Adrenal gland (tissue), 12 donors: Measurements from ENCODE around the gene HOXB2. TPM values are rescaled to one million over a fixed set of nuclear protein-coding genes. Genes with fewer than 3 reads are reported as not detected.
A peak's percentile ranks its signal among the peaks of the same experiment; 100 is the strongest.

ENCODE experiments used
- DNase-seq, 7 donors: peaks; one replicate each; pipeline ENCODE4 v3.0.0-alpha.2; 2019 to 2020
- H3K27ac ChIP-seq, 5 donors: fragments of 200-600 bp; sonication (generic) in 4 of 5; 1 replicate in 3 of 5; 2 replicates in 2 of 5; pipeline versions ENCODE4 v1.5.1 to v1.8.0; 2016 to 2020; ENCODE audit warnings: mild to moderate bottlenecking in 1 of 5
- H3K27me3 ChIP-seq: fragments of 200-600 bp; 2 replicates; pipeline ENCODE4 v1.8.0; 2021
- H3K36me3 ChIP-seq, 2 donors: fragments of 200-600 bp; replicated peaks in 1 of 2; 1 replicate in 1 of 2; 2 replicates in 1 of 2; pipeline versions ENCODE4 v1.5.1 to v1.8.0; 2018 to 2022
- H3K4me1 ChIP-seq, 2 donors: fragments of 200-600 bp; replicated peaks in 1 of 2; 1 replicate in 1 of 2; 2 replicates in 1 of 2; pipeline versions ENCODE4 v1.5.1 to v1.8.0; 2018 to 2021
- H3K4me3 ChIP-seq, 4 donors: fragments of 200-600 bp; sonication (generic) in 3 of 4; one replicate each; pipeline ENCODE4 v1.5.1; 2016 to 2018
- H3K9me3 ChIP-seq, 3 donors: fragments of 200-600 bp; sonication (generic) in 1 of 3; replicated peaks in 1 of 3; 1 replicate in 2 of 3; 2 replicates in 1 of 3; pipeline versions ENCODE4 v1.5.1 to v1.8.0; 2016 to 2021
- CTCF ChIP-seq, 6 experiments: fragments of 450-650 bp in 4 of 6; fragments of 200-600 bp in 2 of 6; sonication (generic) in 1 of 6; IDR thresholded peaks; 1 replicate in 5 of 6; 2 replicates in 1 of 6; pipeline versions ENCODE4 v1.5.1 to v1.8.0; 2016 to 2021; ENCODE audit warnings: antibody characterized with exemption in 6 of 6, mild to moderate bottlenecking in 2 of 6, moderate library complexity in 1 of 6
- POLR2A ChIP-seq, 2 donors: fragments of 450-650 bp; IDR thresholded peaks; one replicate each; pipeline ENCODE4 v1.6.1; 2017; ENCODE audit warnings: antibody characterized with exemption in 2 of 2, mild to moderate bottlenecking in 2 of 2, moderate library complexity in 1 of 2
- WGBS, 4 donors: extraction: QIAGEN DNeasy Blood & Tissue Kit in 2 of 4; methylation state at CpG; one replicate each; pipeline versions ENCODE4 v1.1.5 to v1.1.7; 2013 to 2017; 5-methylcytosine and 5-hydroxymethylcytosine counted together
- intact Hi-C, 2 donors: fragments of 100-400 bp; cut with DNase I; formaldehyde crosslinking; loops; one replicate each; pipeline versions ENCODE4 v1.14.1 to v1.15.0; 2022 to 2023
- polyA plus RNA-seq, 3 donors: library from polyadenylated mRNA; stranded (reverse); fragments of 200-250 nt in 2 of 3; fragments of 350-450 nt in 1 of 3; fragmentation: Illumina TruSeq in 1 of 3; extraction: RNeasy Lipid Tissue Mini Kit (QIAGEN cat#74804) in 1 of 3; gene quantifications; one replicate each; pipeline ENCODE4 v1.2.3, GENCODE V29; 2013 to 2014
- total RNA-seq, 9 donors: library from RNA; depleted of rRNA in 4 of 9; stranded (reverse); fragments of >200 nt in 4 of 9; fragments of 120-200 nt in 1 of 9; fragmentation: NEBNext Ultra II Directional in 1 of 9; extraction: Animal tissue kit (Norgen Biotek cat#: 25700) in 1 of 9; gene quantifications; one replicate each; pipeline versions ENCODE4 v1.1.0 to v1.2.4, GENCODE V29; 2013 to 2023
- donor health status: healthy with polysubstance abuse.
- donor health status: Bipolar disorder and iron deficiency.
- donor health status: DM: yes; HTN: yes; CAD: no.
- donor health status: DM: no; HTN: no; CAD: no.
- donor health status: DM: no; HTN: no; CAD: no.
- donor health status: DM: yes; HTN: yes; CAD: no.

Gene HOXB2
- total and polyA plus RNA-seq, 12 donors = 6.3 to 73.6 (median 27.5) TPM

- H3K9me3 ChIP-seq = no peaks in the 10 kb centered on the region
- peaks cover 0 to 13% of the 10 kb centered on the region in 2 donors for H3K36me3 ChIP-seq
- peaks cover 0 to 29% of the 10 kb centered on the region in 2 donors for H3K4me1 ChIP-seq
- TF ChIP-seq POLR2A (IDR thresholded peaks at IDR 0.05) = no peak
- no peak for TF ChIP-seq CTCF (IDR thresholded peaks at IDR 0.05)
- peak overlapping the region in 2 of 5 donors; percentile 53 to 79 for H3K27ac ChIP-seq
- peak overlapping the region in 1 of 4 donors; percentile 54 for H3K4me3 ChIP-seq
- no peaks in the 10 kb centered on the region for H3K27me3 ChIP-seq
- intact Hi-C loops = loop anchor here in 1 of 2 donors (10.0 kb wide), 1 partner anchor 248 kb away; no protein-coding TSS in a partner anchor
- 38 to 54% (median 48%) methylated on average over 14 of the region's 14 CpGs for WGBS, 4 donors
- no peak for DNase-seq
Observed at GRCh38 chr17:48592577-48592976, 47.7 kb upstream of the HOXB2 start.

DNA sequence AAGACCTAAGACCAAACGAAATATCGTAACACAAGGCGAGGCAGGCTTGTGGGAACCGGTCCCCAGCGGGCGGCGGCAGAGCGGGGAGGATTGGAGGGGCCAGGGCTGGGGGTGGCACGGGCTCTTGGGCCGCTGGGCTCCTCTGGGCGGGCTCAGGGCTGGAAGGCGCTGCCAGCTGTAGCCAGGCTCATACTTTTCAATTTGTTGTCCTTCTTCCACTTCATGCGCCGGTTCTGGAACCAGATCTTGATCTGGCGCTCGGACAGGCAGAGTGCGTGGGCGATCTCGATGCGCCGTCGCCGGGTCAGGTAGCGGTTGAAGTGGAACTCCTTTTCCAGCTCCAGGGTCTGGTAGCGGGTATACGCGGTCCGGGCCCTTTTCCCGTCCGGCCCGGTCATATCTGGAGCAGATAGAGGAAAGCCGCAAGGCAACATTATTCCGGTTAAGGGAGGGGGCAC, 47.2 kb upstream of the HOXB2 start:
- TF ChIP-seq CTCF (IDR thresholded peaks at IDR 0.05) = no peak
- no peak for TF ChIP-seq POLR2A (IDR thresholded peaks at IDR 0.05)
- H3K9me3 ChIP-seq = no peaks in the 10 kb centered on the region
- H3K36me3 ChIP-seq = peaks cover 0 to 13% of the 10 kb centered on the region in 2 donors
- no peaks in the 10 kb centered on the region for H3K27me3 ChIP-seq
- intact Hi-C loops = loop anchor here in 1 of 2 donors (10.0 kb wide), 1 partner anchor 247 kb away; no protein-coding TSS in a partner anchor
- peak overlapping the region in 1 of 4 donors; percentile 54 for H3K4me3 ChIP-seq
- DNase-seq = no peak
- 57 to 70% (median 63%) methylated on average over 29 to 33 of the region's 33 CpGs for WGBS, 4 donors
- peak overlapping the region in 2 of 5 donors; percentile 53 to 79 for H3K27ac ChIP-seq
- peaks cover 0 to 30% of the 10 kb centered on the region in 2 donors for H3K4me1 ChIP-seq

- no peak for DNase-seq
- H3K27me3 ChIP-seq = no peaks in the 10 kb centered on the region
- peak overlapping the region in 1 of 5 donors; percentile 79 for H3K27ac ChIP-seq
- peaks cover 0 to 35% of the 10 kb centered on the region in 2 donors for H3K4me1 ChIP-seq
- peaks cover 0 to 13% of the 10 kb centered on the region in 2 donors for H3K36me3 ChIP-seq
- no peaks in the 10 kb centered on the region for H3K9me3 ChIP-seq
- intact Hi-C loops = loop anchor here in 1 of 2 donors (10.0 kb wide), 1 partner anchor 247 kb away; no protein-coding TSS in a partner anchor
- 78 to 93% (median 84%) methylated on average over 10 of the region's 10 CpGs for WGBS, 4 donors
- H3K4me3 ChIP-seq = peak overlapping the region in 1 of 4 donors; percentile 54
- no peak for TF ChIP-seq POLR2A (IDR thresholded peaks at IDR 0.05)
- TF ChIP-seq CTCF (IDR thresholded peaks at IDR 0.05) = no peak
Observed at GRCh38 chr17:48591255-48592056, 46.5 kb upstream of the HOXB2 start.

DNA sequence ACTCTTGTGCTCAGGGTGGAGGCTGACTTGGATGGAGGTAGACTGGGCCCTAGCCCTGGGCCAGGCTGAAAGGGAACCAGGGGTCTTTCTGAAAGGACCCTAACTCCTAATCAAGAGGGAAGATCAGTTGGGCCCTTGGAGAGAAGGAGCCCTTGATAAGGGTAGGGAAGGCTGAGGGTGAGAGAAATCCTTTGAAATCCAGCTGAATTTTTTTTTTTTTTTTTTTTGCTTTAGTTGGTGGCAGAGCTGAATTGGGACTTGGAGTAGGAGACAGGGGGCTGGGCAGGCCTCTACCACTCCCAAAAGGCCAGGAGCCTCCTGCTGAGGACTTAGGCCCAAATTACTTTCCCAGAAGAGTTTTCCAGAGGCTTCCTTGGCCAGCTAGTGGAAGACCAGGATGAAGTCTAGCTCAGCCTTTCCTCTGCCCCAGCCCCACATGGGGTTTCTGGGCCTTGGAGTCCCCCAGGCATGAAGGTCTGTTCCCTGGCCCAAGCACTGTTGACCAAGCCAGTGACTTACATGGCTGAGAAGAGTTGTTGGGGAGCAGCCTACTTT, 45.8 kb upstream of the HOXB2 start:
- peaks cover 0 to 7% of the 10 kb centered on the region in 2 donors for H3K36me3 ChIP-seq
- no peak for DNase-seq
- intact Hi-C loops = loop anchor here in 1 of 2 donors (10.0 kb wide), 1 partner anchor 246 kb away; no protein-coding TSS in a partner anchor
- no peaks in the 10 kb centered on the region for H3K9me3 ChIP-seq
- TF ChIP-seq POLR2A (IDR thresholded peaks at IDR 0.05) = no peak
- no peak for TF ChIP-seq CTCF (IDR thresholded peaks at IDR 0.05)
- H3K4me1 ChIP-seq = peaks cover 0 to 40% of the 10 kb centered on the region in 2 donors
- no peak overlapping the region for H3K4me3 ChIP-seq
- H3K27me3 ChIP-seq = no peaks in the 10 kb centered on the region
- H3K27ac ChIP-seq = peak overlapping the region in 2 of 5 donors; percentile 37 to 52
